Activated CD4-positive, alpha-beta T cell treated with anti-CD3 and anti-CD28 coated beads, Interleukin-2, amount 10 ng/mL, durations not matched to agents 24 days and 14 days (primary cell): ENCODE results near the gene SARS1. TPM values are rescaled to one million over a fixed set of nuclear protein-coding genes. Genes with fewer than 3 reads are reported as not detected.

ENCODE experiments used
- DNase-seq: peaks from one replicate; pipeline ENCODE4 v3.0.0; 2022
- H3K27ac Mint-ChIP-seq: one replicate; pipeline ENCODE4 v1.8.0; 2022; ENCODE audit warnings: mild to moderate bottlenecking, mixed read lengths
- H3K27me3 Mint-ChIP-seq: one replicate; pipeline ENCODE4 v1.8.0; 2022; ENCODE audit warnings: mixed read lengths
- H3K36me3 Mint-ChIP-seq: one replicate; pipeline ENCODE4 v1.8.0; 2022; ENCODE audit warnings: low read depth, mild to moderate bottlenecking, mixed read lengths
- H3K4me1 Mint-ChIP-seq: one replicate; pipeline ENCODE4 v1.8.0; 2021; ENCODE audit warnings: mixed read lengths
- H3K4me3 Mint-ChIP-seq: one replicate; pipeline ENCODE4 v1.8.0; 2022; ENCODE audit warnings: mild to moderate bottlenecking, moderate library complexity, mixed read lengths
- H3K9me3 Mint-ChIP-seq: one replicate; pipeline ENCODE4 v1.8.0; 2021; ENCODE audit warnings: mixed read lengths
- intact Hi-C: fragments of 100-400 bp; cut with micrococcal nuclease; formaldehyde crosslinking; loops from one replicate; pipeline ENCODE4 v1.15.1; 2023
- total RNA-seq: library from RNA; stranded (reverse); gene quantifications from 2 replicates; pipeline ENCODE4 v1.2.3, GENCODE V29; 2022

The SARS1 gene
- total RNA-seq, 1 donor from 2014 or later, result 150 TPM

DNA sequence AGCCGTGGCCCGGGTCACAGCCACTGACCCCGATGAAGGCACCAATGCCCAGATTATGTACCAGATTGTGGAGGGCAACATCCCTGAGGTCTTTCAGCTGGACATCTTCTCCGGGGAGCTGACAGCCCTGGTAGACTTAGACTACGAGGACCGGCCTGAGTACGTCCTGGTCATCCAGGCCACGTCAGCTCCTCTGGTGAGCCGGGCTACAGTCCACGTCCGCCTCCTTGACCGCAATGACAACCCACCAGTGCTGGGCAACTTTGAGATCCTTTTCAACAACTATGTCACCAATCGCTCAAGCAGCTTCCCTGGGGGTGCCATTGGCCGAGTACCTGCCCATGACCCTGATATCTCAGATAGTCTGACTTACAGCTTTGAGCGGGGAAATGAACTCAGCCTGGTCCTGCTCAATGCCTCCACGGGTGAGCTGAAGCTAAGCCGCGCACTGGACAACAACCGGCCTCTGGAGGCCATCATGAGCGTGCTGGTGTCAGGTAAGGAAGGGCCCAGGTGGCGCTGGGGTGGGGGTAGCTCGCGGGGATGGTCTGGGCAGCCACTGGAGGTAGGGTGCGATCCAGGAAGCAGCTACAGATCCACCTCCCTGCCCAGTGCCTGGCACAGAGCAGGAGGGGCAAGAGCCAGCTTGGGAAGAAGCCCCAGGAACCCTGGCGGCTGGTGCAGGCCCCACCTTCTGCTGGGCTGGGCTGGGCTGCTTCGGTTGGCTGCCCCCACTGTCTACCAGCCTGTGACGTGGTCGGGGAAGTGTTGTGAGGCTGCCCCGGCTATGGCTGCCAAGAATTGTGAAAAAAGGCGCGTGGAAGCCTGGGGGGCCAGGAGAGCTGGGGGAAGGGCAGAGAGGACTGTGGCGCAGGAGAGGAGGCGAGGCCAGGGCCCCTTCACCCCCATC is 39.4 kb downstream of the SARS1 start:
- no peak for DNase-seq
- intact Hi-C loops, result no loop called here
- H3K4me1 Mint-ChIP-seq, result peaks cover 4% of the 10 kb centered on the region
- H3K4me3 Mint-ChIP-seq, result no peak overlapping the region
- peaks cover 12% of the 10 kb centered on the region for H3K27me3 Mint-ChIP-seq
- no peaks in the 10 kb centered on the region for H3K9me3 Mint-ChIP-seq
- no peak overlapping the region for H3K27ac Mint-ChIP-seq
- no peaks in the 10 kb centered on the region for H3K36me3 Mint-ChIP-seq

DNA sequence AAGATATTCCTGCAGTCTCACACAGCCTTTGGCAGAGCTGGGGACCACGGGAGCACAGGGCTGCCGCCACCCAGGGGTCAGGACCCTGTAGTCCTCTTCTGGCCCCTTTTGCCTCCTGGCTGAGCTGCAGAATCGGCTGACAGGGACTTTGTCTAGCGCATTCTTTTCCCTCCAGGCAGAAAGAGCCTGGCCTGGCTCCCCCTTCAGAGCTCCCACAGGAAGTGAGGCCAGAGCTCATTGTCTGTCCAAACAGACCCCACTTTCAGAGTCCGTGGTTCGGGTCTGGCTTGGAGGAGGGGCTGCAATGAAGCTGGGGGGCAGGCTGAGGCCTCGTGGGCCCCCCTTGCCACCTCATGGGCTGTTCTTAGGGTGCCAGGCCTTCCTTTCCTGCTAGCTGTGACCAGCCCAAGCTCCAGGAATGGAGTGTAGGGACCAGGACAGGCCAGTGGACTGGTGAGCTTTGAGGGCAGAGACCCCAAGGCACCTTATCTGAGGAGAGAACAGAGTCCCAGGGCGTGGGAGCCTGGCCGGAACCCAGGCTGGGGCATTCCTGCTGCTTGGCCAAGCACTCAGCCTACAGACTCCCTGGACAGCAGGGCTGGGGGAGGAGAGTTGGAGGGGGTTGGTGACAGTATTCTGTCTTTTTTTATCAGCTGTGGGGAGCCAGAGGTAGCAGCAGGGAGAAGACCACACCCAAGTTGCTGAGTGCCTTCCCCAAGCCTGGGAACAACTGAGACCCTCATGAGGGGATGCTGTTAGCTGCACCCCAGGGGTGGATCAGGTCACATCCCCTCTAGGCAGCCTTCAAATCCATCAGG is 40.3 kb downstream of the SARS1 start:
- no peak for DNase-seq
- no peak overlapping the region for H3K4me3 Mint-ChIP-seq

GRCh38 chr1:109254621-109255096 is 40.9 kb downstream of the SARS1 start:
- Mint-ChIP-seq H3K27ac (no peak overlapping the region), H3K4me3 (no peak overlapping the region), H3K36me3 (no peaks in the 10 kb centered on the region), H3K27me3 (peaks cover 12% of the 10 kb centered on the region), H3K9me3 (no peaks in the 10 kb centered on the region), H3K4me1 (peaks cover 2% of the 10 kb centered on the region)
- DNase-seq, result no peak
- intact Hi-C loops, result no loop called here

More for the DNA sequence above, 40.3 kb downstream of the SARS1 start:
- H3K36me3 Mint-ChIP-seq, result no peaks in the 10 kb centered on the region
- intact Hi-C loops, result no loop called here
- H3K27me3 Mint-ChIP-seq, result peaks cover 12% of the 10 kb centered on the region
- no peaks in the 10 kb centered on the region for H3K9me3 Mint-ChIP-seq
- no peak overlapping the region for H3K27ac Mint-ChIP-seq
- H3K4me1 Mint-ChIP-seq, result peaks cover 4% of the 10 kb centered on the region

DNA sequence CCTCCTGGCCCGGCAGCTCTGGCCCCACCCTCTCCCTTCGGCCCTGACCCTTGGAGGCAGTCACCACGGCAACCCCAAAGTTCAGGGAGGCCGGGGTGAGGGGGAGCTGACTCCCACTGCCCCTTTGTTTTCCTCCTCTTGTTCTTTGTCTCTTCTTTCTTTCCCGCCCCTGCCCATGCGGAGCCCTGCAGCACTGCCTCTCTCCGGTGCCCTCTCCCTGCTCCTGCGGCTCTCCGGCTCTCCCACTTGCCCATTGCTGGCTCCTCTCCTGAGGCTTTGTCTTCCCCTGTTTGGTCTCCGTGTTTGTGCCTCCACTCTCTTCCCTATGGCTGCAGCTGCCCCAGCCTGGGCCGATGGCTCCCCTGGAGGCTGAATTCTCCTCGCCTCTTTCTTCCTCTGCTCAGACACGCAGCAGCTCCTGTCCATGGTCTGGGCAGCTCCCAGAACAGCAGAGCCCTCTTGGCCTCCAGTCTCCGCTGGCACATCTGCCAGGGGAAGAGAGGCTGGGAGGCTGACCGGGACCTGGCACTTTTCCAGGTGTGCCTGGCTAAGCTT is 41.5 kb downstream of the SARS1 start:
- H3K9me3 Mint-ChIP-seq, result no peaks in the 10 kb centered on the region
- DNase-seq, result no peak
- intact Hi-C loops, result no loop called here
- H3K4me3 Mint-ChIP-seq, result no peak overlapping the region
- peaks cover 2% of the 10 kb centered on the region for H3K4me1 Mint-ChIP-seq
- H3K27me3 Mint-ChIP-seq, result peaks cover 12% of the 10 kb centered on the region
- no peaks in the 10 kb centered on the region for H3K36me3 Mint-ChIP-seq
- H3K27ac Mint-ChIP-seq, result no peak overlapping the region

DNA sequence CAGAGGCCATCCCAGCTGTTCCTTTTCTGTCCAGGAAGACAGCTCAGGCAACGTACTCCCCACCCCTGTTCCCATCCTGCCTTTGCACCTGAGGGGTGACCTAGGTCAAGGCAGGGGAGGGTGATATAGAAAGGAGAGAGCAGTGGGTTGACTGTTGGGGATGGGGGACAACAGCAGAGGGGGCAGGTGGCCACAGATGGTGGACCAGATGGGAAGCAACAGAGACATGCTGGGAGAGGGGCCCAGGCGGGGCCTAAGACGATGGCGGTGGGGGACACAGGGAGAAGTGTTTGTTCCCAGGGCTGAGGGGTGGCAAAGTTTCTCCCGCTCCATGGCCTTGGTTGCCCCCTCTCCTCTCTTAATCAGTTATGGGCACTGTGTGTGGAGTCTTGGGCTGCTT is 42.0 kb downstream of the SARS1 start:
- Mint-ChIP-seq H3K27me3 (peaks cover 11% of the 10 kb centered on the region), H3K36me3 (no peaks in the 10 kb centered on the region), H3K9me3 (no peaks in the 10 kb centered on the region), H3K4me1 (peaks cover under 1% of the 10 kb centered on the region), H3K27ac (no peak overlapping the region), H3K4me3 (no peak overlapping the region)
- DNase-seq, result no peak
- intact Hi-C loops, result no loop called here

- intact Hi-C loops, result no loop called here
- Mint-ChIP-seq H3K9me3 (no peaks in the 10 kb centered on the region), H3K27me3 (peaks cover 8% of the 10 kb centered on the region), H3K27ac (no peak overlapping the region), H3K4me1 (no peaks in the 10 kb centered on the region), H3K4me3 (no peak overlapping the region), H3K36me3 (no peaks in the 10 kb centered on the region)
- no peak for DNase-seq
Measured at GRCh38 chr1:109256085-109256484, 42.4 kb downstream of the SARS1 start.

DNA sequence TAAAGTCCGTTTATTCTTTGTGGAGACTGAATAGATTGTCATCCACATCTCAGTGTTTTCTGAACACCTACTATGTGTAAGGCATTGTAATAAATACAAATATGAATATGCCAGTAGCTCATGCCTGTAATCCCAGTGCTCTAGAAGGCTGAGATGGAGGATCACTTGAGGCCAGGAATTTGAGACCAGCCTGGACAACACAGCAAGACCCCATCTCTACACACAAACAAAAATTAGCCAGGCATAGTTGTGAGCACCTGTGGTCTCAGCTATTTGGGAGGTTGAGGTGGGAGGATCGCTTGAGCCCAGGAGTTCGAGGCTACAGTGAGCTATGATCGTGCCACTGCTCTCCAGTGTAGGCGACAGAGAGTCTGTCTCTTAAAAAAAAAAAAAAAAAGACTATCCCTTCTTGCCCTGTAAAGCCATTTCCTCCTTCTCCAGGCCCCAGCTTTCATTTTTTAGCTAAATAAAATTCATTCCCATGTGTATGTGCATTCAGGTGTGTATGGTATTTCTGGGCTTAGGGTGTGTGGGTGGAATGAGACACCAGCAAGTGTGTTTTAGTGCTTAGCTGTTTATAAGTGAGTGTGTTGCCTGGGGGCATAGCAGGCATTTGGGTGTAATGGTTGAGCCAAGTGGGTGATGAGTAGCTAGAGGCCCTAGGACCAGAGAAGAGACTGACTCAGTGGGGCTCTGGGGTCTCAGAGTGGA is 43.4 kb downstream of the SARS1 start:
- Mint-ChIP-seq H3K4me3 (no peak overlapping the region), H3K4me1 (no peaks in the 10 kb centered on the region)

GRCh38 chr1:109257682-109258421 is 44.1 kb downstream of the SARS1 start:
- Mint-ChIP-seq H3K4me3 (no peak overlapping the region), H3K27ac (no peak overlapping the region), H3K27me3 (peaks cover 3% of the 10 kb centered on the region), H3K9me3 (no peaks in the 10 kb centered on the region), H3K4me1 (no peaks in the 10 kb centered on the region), H3K36me3 (no peaks in the 10 kb centered on the region)
- no peak for DNase-seq
- intact Hi-C loops, result no loop called here

More for the DNA sequence above, 43.4 kb downstream of the SARS1 start:
- H3K36me3 Mint-ChIP-seq, result no peaks in the 10 kb centered on the region
- H3K27me3 Mint-ChIP-seq, result peaks cover 3% of the 10 kb centered on the region
- DNase-seq, result no peak
- no peaks in the 10 kb centered on the region for H3K9me3 Mint-ChIP-seq
- no peak overlapping the region for H3K27ac Mint-ChIP-seq
- intact Hi-C loops, result no loop called here

GRCh38 chr1:109258481-109259466 is 45.1 kb downstream of the SARS1 start:
- intact Hi-C loops, result no loop called here
- H3K4me1 Mint-ChIP-seq, result no peaks in the 10 kb centered on the region
- no peak for DNase-seq
- H3K36me3 Mint-ChIP-seq, result no peaks in the 10 kb centered on the region
- no peak overlapping the region for H3K27ac Mint-ChIP-seq
- no peak overlapping the region for H3K4me3 Mint-ChIP-seq
- H3K9me3 Mint-ChIP-seq, result no peaks in the 10 kb centered on the region
- peaks cover 3% of the 10 kb centered on the region for H3K27me3 Mint-ChIP-seq

GRCh38 chr1:109259674-109260557 is 46.2 kb downstream of the SARS1 start:
- intact Hi-C loops, result no loop called here
- Mint-ChIP-seq H3K4me1 (no peaks in the 10 kb centered on the region), H3K9me3 (no peaks in the 10 kb centered on the region), H3K27ac (no peak overlapping the region), H3K4me3 (no peak overlapping the region), H3K36me3 (no peaks in the 10 kb centered on the region), H3K27me3 (peaks cover 3% of the 10 kb centered on the region)
- no peak for DNase-seq

GRCh38 chr1:109261006-109261405 is 47.3 kb downstream of the SARS1 start:
- Mint-ChIP-seq H3K4me3 (no peak overlapping the region), H3K27ac (no peak overlapping the region), H3K9me3 (no peaks in the 10 kb centered on the region), H3K4me1 (no peaks in the 10 kb centered on the region), H3K36me3 (no peaks in the 10 kb centered on the region), H3K27me3 (peaks cover 1% of the 10 kb centered on the region)
- no peak for DNase-seq
- intact Hi-C loops, result no loop called here
